AG04449 (cell line): ENCODE data around the gene TNS3.

Experiments used
- CTCF ChIA-PET: fragments of 350-600 bp; formaldehyde crosslinking; extraction: SDS; loops from one replicate; lab custom pipeline; 2021; ENCODE audit warnings: antibody characterized with exemption; lab: Yijun Ruan, JAX
- POLR2A ChIA-PET: fragments of 400-600, 350-600 bp; formaldehyde crosslinking; extraction: SDS; loops from one replicate; lab custom pipeline; 2020; ENCODE audit warnings: antibody characterized with exemption, inconsistent platforms; lab: Yijun Ruan, JAX
- DNase-seq: peaks from one replicate; pipeline ENCODE4 v3.0.0-alpha.2; 2010; ENCODE audit warnings: low read depth, low spot score
- H3K4me3 ChIP-seq: 2 replicates; pipeline ENCODE4 v1.5.1; 2011; ENCODE audit warnings: low read depth, mild to moderate bottlenecking, control low read depth, low read length
- TF ChIP-seq, protein P1 (sequence below): IDR thresholded peaks from one replicate; pipeline ENCODE4 v1.5.1; 2011; ENCODE audit warnings: mild to moderate bottlenecking, moderate library complexity, low read length, control low read depth, inconsistent platforms; ENCODE audit not compliant: insufficient read depth; ENCODE audit errors: missing control alignments

The TNS3 gene

DNA sequence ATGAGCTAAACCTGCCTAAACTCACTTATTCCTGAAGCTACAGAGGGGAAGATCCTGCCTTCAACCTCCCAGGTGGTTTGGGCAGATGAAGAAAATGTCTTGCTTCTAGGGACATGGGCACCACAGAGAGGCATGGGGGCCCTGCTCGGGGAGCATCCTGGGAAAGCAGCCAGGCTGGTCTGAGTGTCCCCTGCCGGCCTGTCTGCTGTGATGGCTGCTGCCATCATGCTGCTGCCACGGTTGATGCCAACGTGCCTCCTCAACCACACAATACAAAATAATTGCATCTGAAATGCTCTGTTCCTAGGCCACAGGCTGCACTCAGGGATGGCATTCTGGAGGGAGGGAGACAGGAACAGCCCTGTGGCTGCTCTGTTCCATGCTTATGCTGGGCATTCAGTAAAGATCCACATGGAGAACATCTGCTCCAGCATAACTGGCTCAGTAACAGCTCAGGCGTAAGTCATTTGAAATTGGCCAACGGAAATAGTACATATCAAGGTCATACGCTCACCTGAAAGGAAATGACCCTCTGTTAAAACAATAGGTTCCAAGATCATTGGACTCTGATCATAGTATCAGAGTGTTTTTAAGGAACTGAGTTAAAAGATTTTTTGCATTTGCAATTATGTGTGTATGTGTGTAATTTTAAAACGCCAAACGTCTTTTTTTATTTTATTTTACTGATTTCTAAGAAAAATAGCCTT is 299.0 kb downstream of the TNS3 start:
- DNase-seq = no peak
- POLR2A ChIA-PET = interaction anchor here (1.4 kb wide), 1 partner anchor 8 kb away, joined by 4 read pairs; no protein-coding TSS in a partner anchor
- TF ChIP-seq, protein P1, sequence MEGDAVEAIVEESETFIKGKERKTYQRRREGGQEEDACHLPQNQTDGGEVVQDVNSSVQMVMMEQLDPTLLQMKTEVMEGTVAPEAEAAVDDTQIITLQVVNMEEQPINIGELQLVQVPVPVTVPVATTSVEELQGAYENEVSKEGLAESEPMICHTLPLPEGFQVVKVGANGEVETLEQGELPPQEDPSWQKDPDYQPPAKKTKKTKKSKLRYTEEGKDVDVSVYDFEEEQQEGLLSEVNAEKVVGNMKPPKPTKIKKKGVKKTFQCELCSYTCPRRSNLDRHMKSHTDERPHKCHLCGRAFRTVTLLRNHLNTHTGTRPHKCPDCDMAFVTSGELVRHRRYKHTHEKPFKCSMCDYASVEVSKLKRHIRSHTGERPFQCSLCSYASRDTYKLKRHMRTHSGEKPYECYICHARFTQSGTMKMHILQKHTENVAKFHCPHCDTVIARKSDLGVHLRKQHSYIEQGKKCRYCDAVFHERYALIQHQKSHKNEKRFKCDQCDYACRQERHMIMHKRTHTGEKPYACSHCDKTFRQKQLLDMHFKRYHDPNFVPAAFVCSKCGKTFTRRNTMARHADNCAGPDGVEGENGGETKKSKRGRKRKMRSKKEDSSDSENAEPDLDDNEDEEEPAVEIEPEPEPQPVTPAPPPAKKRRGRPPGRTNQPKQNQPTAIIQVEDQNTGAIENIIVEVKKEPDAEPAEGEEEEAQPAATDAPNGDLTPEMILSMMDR = no peak
- no peak overlapping the region for H3K4me3 ChIP-seq
- CTCF ChIA-PET = interaction anchor here (1.4 to 6.1 kb wide), 2 partner anchors 16 to 27 kb away, joined by 3 to 45 read pairs; no protein-coding TSS in a partner anchor

DNA sequence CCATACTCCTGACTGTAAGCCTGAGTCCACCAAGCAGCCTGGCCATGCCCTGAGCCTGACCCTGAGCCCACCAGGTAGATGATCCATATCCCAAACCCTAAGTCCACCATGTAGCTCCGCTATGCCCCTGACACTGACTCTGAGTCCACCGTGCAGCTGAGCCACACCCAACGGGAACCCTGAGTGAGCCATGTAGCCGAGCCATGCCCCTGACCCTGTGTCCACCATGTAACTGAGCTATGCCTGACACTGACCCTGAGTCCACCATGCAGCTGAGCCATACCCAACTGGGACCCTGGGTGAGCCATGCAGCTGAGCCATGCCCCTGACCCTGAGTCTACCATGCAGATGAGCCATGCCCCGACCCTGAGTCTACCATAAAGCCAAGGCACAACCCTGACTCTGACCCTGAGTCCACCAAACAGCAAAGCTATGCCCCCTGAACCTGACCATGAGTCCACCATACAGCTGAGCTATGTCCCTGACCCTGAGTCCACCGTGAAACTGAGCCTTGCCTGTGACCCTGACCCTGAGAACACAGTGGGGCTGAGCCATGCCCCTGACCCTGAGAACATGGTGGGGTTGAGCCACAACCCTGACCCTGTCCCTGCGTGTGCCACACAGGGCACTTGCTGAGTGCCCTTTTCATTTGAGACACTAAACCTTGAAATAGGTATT is 299.8 kb downstream of the TNS3 start:
- TF ChIP-seq, protein P1 = no peak
- H3K4me3 ChIP-seq = no peak overlapping the region
- ChIA-PET CTCF (interaction anchor here (0.9 to 6.1 kb wide), 3 partner anchors 15 to 26 kb away, joined by 3 to 45 read pairs (median 3); no protein-coding TSS in a partner anchor), POLR2A (interaction anchor here (1.4 kb wide), 1 partner anchor 9 kb away, joined by 4 read pairs; no protein-coding TSS in a partner anchor)
- no peak for DNase-seq

DNA sequence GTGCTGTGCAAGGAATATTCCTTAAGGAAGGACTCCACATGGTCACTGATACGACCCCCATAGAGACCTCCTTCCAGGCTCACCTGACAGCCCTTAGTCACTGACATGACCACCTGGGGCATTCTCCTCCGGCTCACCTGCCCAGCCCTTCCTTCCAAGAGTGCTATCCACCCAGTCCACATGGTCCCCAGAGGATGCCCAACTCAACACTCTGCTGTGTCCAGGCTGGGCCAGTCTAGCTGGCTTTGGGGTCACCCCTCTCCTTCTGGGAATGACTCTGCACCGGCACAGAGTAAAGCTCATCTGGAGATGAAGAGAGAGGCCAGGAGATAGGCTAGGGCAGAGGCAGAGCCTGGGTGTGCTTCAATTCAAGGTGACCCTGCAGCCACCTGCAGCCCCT is 300.8 kb downstream of the TNS3 start:
- POLR2A ChIA-PET = no interaction called here
- TF ChIP-seq, protein P1 = no peak

DNA sequence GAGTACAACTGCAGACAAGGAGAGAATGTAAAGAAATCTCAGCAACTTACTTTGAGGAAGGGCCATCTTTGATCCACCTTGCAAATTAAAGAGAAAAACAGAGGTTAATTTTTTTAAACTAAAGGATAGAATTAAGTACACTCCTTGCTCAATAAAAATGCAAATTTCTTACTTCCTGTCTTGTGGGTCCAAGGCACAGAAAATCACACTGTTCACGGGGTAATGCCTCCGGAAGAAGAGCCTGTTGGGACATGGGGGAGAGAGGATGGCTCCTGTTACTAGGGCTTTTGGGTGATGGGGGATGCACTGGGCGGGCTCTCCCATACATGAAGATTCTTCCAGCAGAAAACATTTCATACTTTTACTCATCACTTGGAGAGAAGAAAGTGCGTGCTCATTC is 301.8 kb downstream of the TNS3 start:
- TF ChIP-seq, protein P1 = no peak
- no peak for DNase-seq

More for the DNA sequence above, 300.8 kb downstream of the TNS3 start:
- CTCF ChIA-PET = interaction anchor here (6.1 kb wide), 1 partner anchor 14 kb away, joined by 45 read pairs; no protein-coding TSS in a partner anchor
- DNase-seq = no peak
- no peak overlapping the region for H3K4me3 ChIP-seq

DNA sequence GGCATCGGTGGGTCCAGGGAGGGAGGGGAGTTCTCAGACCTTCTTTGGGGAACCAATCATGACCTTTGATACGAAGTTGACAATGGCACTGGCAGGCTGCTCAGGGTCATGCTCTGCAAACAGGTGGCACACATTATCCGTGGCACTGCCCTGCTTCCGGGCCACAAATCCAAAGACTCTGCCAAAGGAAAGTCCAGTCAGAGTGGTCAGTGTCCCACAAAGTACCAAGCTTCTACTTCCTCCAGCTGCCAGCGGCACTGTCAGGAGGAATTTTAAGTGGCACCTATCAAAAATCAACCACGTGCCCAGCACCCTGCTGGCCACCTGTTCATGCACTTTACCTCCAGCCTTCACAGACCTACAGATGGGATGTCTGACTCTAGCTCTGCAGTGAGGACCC is 303.9 kb downstream of the TNS3 start:
- DNase-seq = no peak
- TF ChIP-seq, protein P1 = no peak
- ChIA-PET POLR2A (no interaction called here), CTCF (interaction anchor here (1.0 to 5.5 kb wide), 2 partner anchors 12 to 24 kb away, joined by 4 to 49 read pairs; no protein-coding TSS in a partner anchor)
- no peak overlapping the region for H3K4me3 ChIP-seq

More for the DNA sequence above, 301.8 kb downstream of the TNS3 start:
- CTCF ChIA-PET = interaction anchor here (6.1 kb wide), 1 partner anchor 13 kb away, joined by 45 read pairs; no protein-coding TSS in a partner anchor
- no peak overlapping the region for H3K4me3 ChIP-seq
- POLR2A ChIA-PET = no interaction called here

DNA sequence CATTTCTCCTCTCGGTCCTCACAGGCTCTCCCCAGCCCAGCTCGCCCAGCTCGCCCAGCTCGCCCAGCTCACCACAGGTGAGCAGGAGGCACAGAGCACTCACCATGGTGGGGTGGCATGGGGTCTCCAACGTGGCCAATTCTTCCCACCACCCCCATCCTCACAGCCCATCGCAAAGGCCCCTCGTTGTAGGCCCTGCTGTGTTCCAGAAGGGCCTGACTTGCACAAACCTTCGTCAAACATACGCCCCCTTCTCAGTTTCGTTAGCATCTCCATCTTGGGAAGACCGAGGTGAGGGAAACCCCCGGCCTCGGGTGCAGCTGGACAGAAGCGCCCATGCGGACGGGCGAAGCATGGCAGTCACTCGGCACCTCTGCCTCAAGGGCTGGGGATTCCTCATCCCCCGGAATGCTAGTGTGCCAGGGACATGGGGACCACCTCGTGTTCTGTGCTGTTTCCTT is 304.6 kb downstream of the TNS3 start:
- ChIA-PET CTCF (interaction anchor here (5.5 kb wide), 1 partner anchor 11 kb away, joined by 49 read pairs; no protein-coding TSS in a partner anchor), POLR2A (no interaction called here)
- H3K4me3 ChIP-seq = no peak overlapping the region
- TF ChIP-seq, protein P1 = no peak
- DNase-seq = no peak
